Measurements from ENCODE around the gene JAM2. TPM values are rescaled to one million over a fixed set of nuclear protein-coding genes. Genes with fewer than 3 reads are reported as not detected.

JAM2 gene
- total RNA-seq, 1 experiment from 2014 or later = 0.15 TPM

DNA sequence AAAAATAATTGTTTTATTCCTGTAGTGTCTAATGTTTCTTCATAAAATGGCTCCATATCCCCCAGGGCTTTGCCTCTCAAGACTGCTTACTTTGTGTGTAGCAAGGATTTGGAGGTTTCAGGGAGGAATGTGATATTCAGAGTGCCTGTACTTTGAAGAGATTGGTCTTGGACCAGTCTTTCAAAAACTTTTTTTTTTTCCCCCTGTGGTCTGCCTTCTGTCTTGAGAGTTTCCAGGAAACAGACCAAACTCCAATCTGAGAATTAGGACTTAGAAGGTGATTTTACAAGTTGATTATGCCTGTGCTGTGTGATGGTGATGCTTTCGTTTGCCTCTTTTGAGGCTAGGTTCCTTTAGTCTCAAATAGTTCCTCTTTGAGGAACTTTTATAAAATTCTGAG is 121.6 kb downstream of the JAM2 start:
- ATAC-seq (no peak), DNase-seq (ENCODE audit: low read depth, low spot score) (no peak)
- no peaks in the 10 kb centered on the region for H4K20me1 ChIP-seq (ENCODE audit: insufficient read depth)
- no peak overlapping the region for H3K4me2 ChIP-seq (ENCODE audit: low read length)
- H3K4me3 ChIP-seq (replicated peaks in 1 of 2; ENCODE audit: low read depth in 1 of 2, low read length in 2 of 2) = no peak overlapping the region
- no peak for TF ChIP-seq SP1 (IDR thresholded peaks at IDR 0.05; ENCODE audit: low read depth)
- ChIA-PET RAD21 (ENCODE audit: low non-redundant PET in 1 of 2, low total read pairs in 2 of 2, uncharacterized antibody in 2 of 2, unreplicated experiment in 2 of 2) (no interaction called here), CTCF (no interaction called here), POLR2A (no interaction called here)
- H3K79me2 ChIP-seq (ENCODE audit: insufficient read depth, low read length) = no peaks in the 10 kb centered on the region
- no peaks in the 10 kb centered on the region for H3K9me3 ChIP-seq (ENCODE audit: control insufficient read depth in 1 of 2, insufficient read depth in 1 of 2, low read depth in 1 of 2, low read length in 2 of 2)
- no peak overlapping the region for H3K9ac ChIP-seq (ENCODE audit: low read length)
- no peak overlapping the region for H3K27ac ChIP-seq (ENCODE audit: low read depth, low read length)
- H3K27me3 ChIP-seq (ENCODE audit: insufficient read depth, low read length) = no peaks in the 10 kb centered on the region
- no TSS peak for BruUV-seq (replicated peaks)
- no peak overlapping the region for H2AFZ ChIP-seq (ENCODE audit: low read depth, low read length, poor library complexity, severe bottlenecking)
- intact Hi-C loops (cut with micrococcal nuclease) = no loop called here
- H3K4me1 ChIP-seq (ENCODE audit: control insufficient read depth in 1 of 2, insufficient read depth in 2 of 2, low read length in 2 of 2) = no peaks in the 10 kb centered on the region
- peaks cover 10 to 32% of the 10 kb centered on the region in 2 experiments; a peak in 3 of 4 replicates for H3K36me3 ChIP-seq (ENCODE audit: control insufficient read depth in 1 of 2, insufficient read depth in 2 of 2, low read length in 2 of 2)
- H3K9me2 ChIP-seq (ENCODE audit: insufficient read depth) = no peaks in the 10 kb centered on the region

DNA sequence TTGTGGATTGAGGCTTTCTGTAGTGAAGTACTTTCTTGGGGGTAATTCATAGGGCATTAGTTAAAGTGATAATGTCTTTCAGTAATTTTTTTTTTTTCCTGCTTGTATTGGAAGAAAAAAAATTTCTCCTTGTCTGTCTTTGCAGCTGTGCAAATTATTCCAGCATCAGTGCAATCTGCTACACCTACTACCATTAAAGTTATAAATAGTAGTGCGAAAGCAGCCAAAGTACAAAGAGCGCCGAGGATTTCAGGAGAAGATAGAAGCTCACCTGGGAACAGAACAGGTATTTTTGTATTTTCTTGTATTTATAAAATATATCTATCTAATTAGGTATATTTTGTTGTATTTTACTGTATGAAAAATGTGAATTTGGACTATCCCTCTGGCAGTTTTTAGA is 125.0 kb downstream of the JAM2 start:
- Histone ChIP-seq H3K9ac (ENCODE audit: low read length) (no peak overlapping the region), H3K36me3 (ENCODE audit: control insufficient read depth in 1 of 2, insufficient read depth in 2 of 2, low read length in 2 of 2) (peaks cover 6 to 27% of the 10 kb centered on the region in 2 experiments; a peak in 3 of 4 replicates), H3K27ac (ENCODE audit: low read depth, low read length) (no peak overlapping the region), H3K9me3 (ENCODE audit: control insufficient read depth in 1 of 2, insufficient read depth in 1 of 2, low read depth in 1 of 2, low read length in 2 of 2) (no peaks in the 10 kb centered on the region), H3K4me2 (ENCODE audit: low read length) (no peak overlapping the region), H3K27me3 (ENCODE audit: insufficient read depth, low read length) (no peaks in the 10 kb centered on the region), H3K4me3 (replicated peaks in 1 of 2; ENCODE audit: low read depth in 1 of 2, low read length in 2 of 2) (no peak overlapping the region), H3K9me2 (ENCODE audit: insufficient read depth) (no peaks in the 10 kb centered on the region), H4K20me1 (ENCODE audit: insufficient read depth) (no peaks in the 10 kb centered on the region), H2AFZ (ENCODE audit: low read depth, low read length, poor library complexity, severe bottlenecking) (no peak overlapping the region), H3K4me1 (ENCODE audit: control insufficient read depth in 1 of 2, insufficient read depth in 2 of 2, low read length in 2 of 2) (no peaks in the 10 kb centered on the region), H3K79me2 (ENCODE audit: insufficient read depth, low read length) (no peaks in the 10 kb centered on the region)
- POLR2A ChIA-PET = no interaction called here
- CTCF ChIA-PET = no interaction called here
- RAD21 ChIA-PET (ENCODE audit: low non-redundant PET in 1 of 2, low total read pairs in 2 of 2, uncharacterized antibody in 2 of 2, unreplicated experiment in 2 of 2) = no interaction called here
- no TSS peak for BruUV-seq (replicated peaks)
- intact Hi-C loops (cut with micrococcal nuclease) = no loop called here
- DNase-seq (ENCODE audit: low read depth, low spot score) (no peak), ATAC-seq (no peak)
- TF ChIP-seq CEBPB (IDR thresholded peaks at IDR 0.05; ENCODE audit: low read depth) (no peak), POLR2A (IDR thresholded peaks at IDR 0.05; ENCODE audit: borderline replicate concordance, extremely low read depth, insufficient read depth, insufficient read length) (no peak), SP1 (IDR thresholded peaks at IDR 0.05; ENCODE audit: low read depth) (no peak), YY1 (IDR thresholded peaks at IDR 0.05; ENCODE audit: extremely low read depth, insufficient replicate concordance, low read depth, low read length) (no peak), FOSL1 (IDR thresholded peaks at IDR 0.05; ENCODE audit: low read depth) (no peak)
- TF ChIP-seq, protein P1, sequence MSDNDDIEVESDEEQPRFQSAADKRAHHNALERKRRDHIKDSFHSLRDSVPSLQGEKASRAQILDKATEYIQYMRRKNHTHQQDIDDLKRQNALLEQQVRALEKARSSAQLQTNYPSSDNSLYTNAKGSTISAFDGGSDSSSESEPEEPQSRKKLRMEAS (IDR thresholded peaks at IDR 0.05) = no peak

Other genes starting within 250 kb of the JAM2 start
- gene MRPL39, start 31.8 kb upstream of the JAM2 start, total RNA-seq (2021; ENCODE audit: unreplicated experiment) = 41.1 TPM
- 132 TPM for gene ATP5PF, start 95.6 kb downstream of the JAM2 start, total RNA-seq (2021; ENCODE audit: unreplicated experiment)
- gene GABPA, start 95.7 kb downstream of the JAM2 start, total RNA-seq (2021; ENCODE audit: unreplicated experiment) = 23.6 TPM

Measured in HCT116 (cell line).